Lung (tissue), 12 donors: ENCODE results near the gene CCNG2. TPM values are rescaled to one million over a fixed set of nuclear protein-coding genes. Genes with fewer than 3 reads are reported as not detected.

Experiments
- ATAC-seq: fragments of 200-7000 bp; cut with Tn5 transposase; one replicate; pipeline ENCODE4 v1.9.1; 2020; ENCODE audit warnings: moderate number of reproducible peaks; ENCODE audit not compliant: insufficient read depth, low FRiP score
- DNase-seq, 3 donors: peaks; one replicate each; pipeline ENCODE4 v3.0.0-alpha.2; 2013 to 2017
- H3K27ac ChIP-seq, 2 donors: one replicate each; pipeline ENCODE4 v1.5.1; 2013; ENCODE audit warnings: mild to moderate bottlenecking in 2 of 2, moderate library complexity in 2 of 2, control low read depth in 1 of 2, inconsistent platforms in 1 of 2, low read depth in 1 of 2, low read length in 1 of 2
- H3K27me3 ChIP-seq, 3 donors: one replicate each; pipeline ENCODE4 v1.5.1; 2013; ENCODE audit warnings: low read length in 2 of 3; ENCODE audit not compliant: control insufficient read depth in 3 of 3, insufficient read depth in 3 of 3
- H3K36me3 ChIP-seq, 4 donors: one replicate each; pipeline ENCODE4 v1.5.1; 2013; ENCODE audit warnings: low read length in 4 of 4, mild to moderate bottlenecking in 1 of 4, moderate library complexity in 1 of 4; ENCODE audit not compliant: control insufficient read depth in 4 of 4, insufficient read depth in 4 of 4
- H3K4me1 ChIP-seq, 5 donors: one replicate each; pipeline ENCODE4 v1.5.1; 2013; ENCODE audit warnings: low read length in 5 of 5, mild to moderate bottlenecking in 2 of 5, moderate library complexity in 1 of 5; ENCODE audit not compliant: control insufficient read depth in 5 of 5, insufficient read depth in 5 of 5
- H3K4me3 ChIP-seq: one replicate; pipeline ENCODE4 v1.5.1; 2013; ENCODE audit warnings: mild to moderate bottlenecking, control low read depth, moderate library complexity
- H3K9ac ChIP-seq, 2 donors: one replicate each; pipeline ENCODE4 v1.5.1; 2013; ENCODE audit warnings: low read length in 2 of 2, control low read depth in 1 of 2; ENCODE audit not compliant: insufficient read depth in 1 of 2
- H3K9me3 ChIP-seq, 4 donors: one replicate each; pipeline ENCODE4 v1.5.1; 2013; ENCODE audit warnings: low read length in 3 of 4, mild to moderate bottlenecking in 1 of 4, moderate library complexity in 1 of 4; ENCODE audit not compliant: control insufficient read depth in 4 of 4, insufficient read depth in 3 of 4
- WGBS, 2 donors: extraction: QIAGEN DNeasy Blood & Tissue Kit; methylation state at CpG; one replicate each; pipeline ENCODE4 v1.1.7; 2013; 5-methylcytosine and 5-hydroxymethylcytosine counted together
- polyA plus RNA-seq, 2 donors: library from polyadenylated mRNA; stranded (reverse); fragments of 200-250 nt; gene quantifications; one replicate each; pipeline ENCODE4 v1.2.1, GENCODE V29; 2013
- total RNA-seq, 2 donors: library from RNA; depleted of rRNA in 1 of 2; stranded (reverse); fragments of >200 nt in 1 of 2; gene quantifications; one replicate each; pipeline ENCODE4 v1.2.1, GENCODE V29; 2014 to 2021
- TF ChIP-seq, protein P1 (sequence below): IDR thresholded peaks from 2 replicates; pipeline ENCODE4 v1.5.1; 2012; ENCODE audit warnings: mild to moderate bottlenecking; ENCODE audit errors: control extremely low read depth, extremely low read depth
- donor health status: control.
- donor health status: control.
- donor health status: Bipolar disorder and iron deficiency.
- donor health status: healthy.
- donor health status: DM: yes; HTN: yes; CAD: no.

CCNG2 gene
- total and polyA plus RNA-seq, 4 donors = 9.6 to 92.7 (median 25.8) TPM

GRCh38 chr4:77209936-77210335 lies 52.9 kb downstream of the CCNG2 start:
- H3K27ac ChIP-seq = no peak overlapping the region
- DNase-seq (no peak), ATAC-seq (no peak)
- no peak overlapping the region for H3K9ac ChIP-seq
- H3K4me3 ChIP-seq = no peak overlapping the region
- TF ChIP-seq, protein P1, sequence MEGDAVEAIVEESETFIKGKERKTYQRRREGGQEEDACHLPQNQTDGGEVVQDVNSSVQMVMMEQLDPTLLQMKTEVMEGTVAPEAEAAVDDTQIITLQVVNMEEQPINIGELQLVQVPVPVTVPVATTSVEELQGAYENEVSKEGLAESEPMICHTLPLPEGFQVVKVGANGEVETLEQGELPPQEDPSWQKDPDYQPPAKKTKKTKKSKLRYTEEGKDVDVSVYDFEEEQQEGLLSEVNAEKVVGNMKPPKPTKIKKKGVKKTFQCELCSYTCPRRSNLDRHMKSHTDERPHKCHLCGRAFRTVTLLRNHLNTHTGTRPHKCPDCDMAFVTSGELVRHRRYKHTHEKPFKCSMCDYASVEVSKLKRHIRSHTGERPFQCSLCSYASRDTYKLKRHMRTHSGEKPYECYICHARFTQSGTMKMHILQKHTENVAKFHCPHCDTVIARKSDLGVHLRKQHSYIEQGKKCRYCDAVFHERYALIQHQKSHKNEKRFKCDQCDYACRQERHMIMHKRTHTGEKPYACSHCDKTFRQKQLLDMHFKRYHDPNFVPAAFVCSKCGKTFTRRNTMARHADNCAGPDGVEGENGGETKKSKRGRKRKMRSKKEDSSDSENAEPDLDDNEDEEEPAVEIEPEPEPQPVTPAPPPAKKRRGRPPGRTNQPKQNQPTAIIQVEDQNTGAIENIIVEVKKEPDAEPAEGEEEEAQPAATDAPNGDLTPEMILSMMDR = no peak
- no peaks in the 10 kb centered on the region for H3K9me3 ChIP-seq
- WGBS, 2 donors = 64 to 65% methylated on average over 5 of the region's 5 CpGs
- H3K36me3 ChIP-seq = no peaks in the 10 kb centered on the region
- no peaks in the 10 kb centered on the region for H3K4me1 ChIP-seq
- H3K27me3 ChIP-seq = no peaks in the 10 kb centered on the region

DNA sequence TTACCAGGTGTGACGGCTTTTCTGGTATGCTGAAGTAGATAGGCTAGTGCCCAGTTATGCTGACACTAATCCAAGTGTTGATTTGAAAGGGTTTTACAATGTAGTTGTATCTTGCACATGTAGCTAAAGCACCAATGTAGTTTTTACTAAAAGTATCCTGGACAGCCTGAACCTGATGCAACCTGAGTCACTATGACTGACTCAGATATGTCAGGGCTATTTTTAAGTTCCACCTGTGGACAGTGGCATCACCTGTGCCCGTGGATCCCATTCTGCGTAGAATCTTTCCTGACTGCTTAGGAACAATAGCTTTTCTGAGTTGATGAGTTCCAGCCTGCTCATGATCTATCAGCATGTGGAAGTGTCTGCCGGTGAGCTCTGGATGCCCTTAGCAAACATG lies 58.1 kb downstream of the CCNG2 start:
- Histone ChIP-seq H3K4me1 (no peaks in the 10 kb centered on the region), H3K27me3 (no peaks in the 10 kb centered on the region), H3K27ac (no peak overlapping the region), H3K36me3 (no peaks in the 10 kb centered on the region), H3K9me3 (no peaks in the 10 kb centered on the region), H3K4me3 (no peak overlapping the region), H3K9ac (no peak overlapping the region)
- TF ChIP-seq, protein P1 = no peak
- no peak for ATAC-seq
- WGBS, 2 donors = 78 to 84% methylated on average over 4 of the region's 4 CpGs
- no peak for DNase-seq

DNA sequence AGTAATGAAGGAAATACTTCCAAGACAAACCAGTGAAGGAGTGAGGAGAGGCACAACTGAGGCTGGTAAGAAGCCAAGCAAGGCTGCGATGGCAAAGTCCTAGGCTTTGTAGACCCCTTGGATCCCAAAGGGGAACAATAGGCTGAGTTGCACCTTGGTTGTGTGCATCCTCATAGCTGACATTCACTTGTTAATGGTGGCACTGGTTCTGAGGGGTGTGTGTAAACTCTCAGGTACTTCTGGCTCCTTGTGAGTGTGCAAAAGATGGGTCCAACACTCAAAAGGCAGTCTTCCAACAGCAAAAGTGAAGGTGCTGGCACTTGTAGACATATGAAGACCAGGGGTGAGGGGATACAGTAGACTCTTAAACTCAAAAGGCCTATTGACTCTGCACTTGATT lies 60.5 kb downstream of the CCNG2 start:
- H3K27ac ChIP-seq = no peak overlapping the region
- no peak for ATAC-seq
- H3K9ac ChIP-seq = no peak overlapping the region
- WGBS, 2 donors = 94 to 95% methylated on average over 1 of the region's 1 CpG
- no peak overlapping the region for H3K4me3 ChIP-seq
- TF ChIP-seq, protein P1 = no peak
- H3K36me3 ChIP-seq = no peaks in the 10 kb centered on the region
- peaks cover 0 to 7% (median 2%) of the 10 kb centered on the region in 5 donors for H3K4me1 ChIP-seq
- no peak for DNase-seq
- H3K9me3 ChIP-seq = no peaks in the 10 kb centered on the region
- H3K27me3 ChIP-seq = no peaks in the 10 kb centered on the region

DNA sequence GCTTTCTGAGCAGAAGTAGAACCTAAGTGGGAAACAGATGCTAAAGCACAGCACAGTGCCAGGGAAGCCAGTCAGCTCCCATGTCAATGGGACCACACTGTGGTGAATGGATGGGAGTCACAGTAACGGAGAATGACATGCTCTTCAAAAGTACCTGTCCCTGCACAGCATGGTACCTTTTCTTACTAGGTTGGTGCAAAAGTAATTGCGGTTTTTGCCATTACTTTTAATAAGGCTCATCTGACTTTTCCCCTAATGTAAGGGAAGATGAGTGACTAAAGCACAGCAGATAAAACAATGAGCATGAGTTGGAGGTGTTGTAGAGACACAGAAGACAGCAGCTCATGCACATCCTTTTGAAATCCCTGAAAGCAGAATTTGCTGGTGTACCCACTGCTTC lies 62.3 kb downstream of the CCNG2 start:
- Histone ChIP-seq H3K36me3 (no peaks in the 10 kb centered on the region), H3K27ac (no peak overlapping the region), H3K9ac (no peak overlapping the region), H3K4me1 (peaks cover 0 to 7% (median 2%) of the 10 kb centered on the region in 5 donors), H3K4me3 (no peak overlapping the region), H3K9me3 (no peaks in the 10 kb centered on the region), H3K27me3 (no peaks in the 10 kb centered on the region)
- TF ChIP-seq, protein P1 = no peak
- ATAC-seq (no peak), DNase-seq (no peak)
- 94 to 98% methylated on average over 2 of the region's 2 CpGs for WGBS, 2 donors
